ENCODE measurements around the gene ELMOD1.
A peak's percentile ranks its signal among the peaks of the same experiment; 100 is the strongest.

ELMOD1 gene

GRCh38 chr11:107655602-107656001, 64.7 kb downstream of the ELMOD1 start:
- DNase-seq (ENCODE audit: low read depth), result no peak
- TF ChIP-seq, protein P1, sequence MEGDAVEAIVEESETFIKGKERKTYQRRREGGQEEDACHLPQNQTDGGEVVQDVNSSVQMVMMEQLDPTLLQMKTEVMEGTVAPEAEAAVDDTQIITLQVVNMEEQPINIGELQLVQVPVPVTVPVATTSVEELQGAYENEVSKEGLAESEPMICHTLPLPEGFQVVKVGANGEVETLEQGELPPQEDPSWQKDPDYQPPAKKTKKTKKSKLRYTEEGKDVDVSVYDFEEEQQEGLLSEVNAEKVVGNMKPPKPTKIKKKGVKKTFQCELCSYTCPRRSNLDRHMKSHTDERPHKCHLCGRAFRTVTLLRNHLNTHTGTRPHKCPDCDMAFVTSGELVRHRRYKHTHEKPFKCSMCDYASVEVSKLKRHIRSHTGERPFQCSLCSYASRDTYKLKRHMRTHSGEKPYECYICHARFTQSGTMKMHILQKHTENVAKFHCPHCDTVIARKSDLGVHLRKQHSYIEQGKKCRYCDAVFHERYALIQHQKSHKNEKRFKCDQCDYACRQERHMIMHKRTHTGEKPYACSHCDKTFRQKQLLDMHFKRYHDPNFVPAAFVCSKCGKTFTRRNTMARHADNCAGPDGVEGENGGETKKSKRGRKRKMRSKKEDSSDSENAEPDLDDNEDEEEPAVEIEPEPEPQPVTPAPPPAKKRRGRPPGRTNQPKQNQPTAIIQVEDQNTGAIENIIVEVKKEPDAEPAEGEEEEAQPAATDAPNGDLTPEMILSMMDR (IDR thresholded peaks at IDR 0.05; ENCODE audit: low read depth, low read length, missing control alignments), result no peak
- H3K4me3 ChIP-seq (ENCODE audit: low read depth, low read length), result no peak overlapping the region
- in situ Hi-C loops (cut with HindIII; ENCODE audit: low sequenced_read_pairs), result no loop called here

DNA sequence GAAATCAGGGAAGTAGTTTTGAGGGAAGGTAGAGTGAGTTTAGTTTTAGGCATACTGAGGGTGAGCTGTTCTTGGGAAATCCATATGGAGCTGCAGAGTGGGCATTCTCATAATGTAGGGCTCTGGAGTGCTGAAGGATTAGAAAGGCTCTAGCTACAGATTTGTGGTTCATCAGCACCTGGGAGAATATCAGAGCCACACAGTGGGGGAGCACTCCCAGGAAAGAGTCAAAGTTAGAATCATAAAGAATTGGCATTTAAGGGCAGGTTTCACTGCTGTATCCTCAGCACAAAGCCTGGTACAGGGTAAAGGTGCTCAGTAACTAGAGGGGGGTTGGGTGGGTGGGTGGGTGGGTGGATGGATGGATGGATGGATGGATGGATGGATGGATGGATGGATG, 68.4 kb downstream of the ELMOD1 start:
- in situ Hi-C loops (cut with HindIII; ENCODE audit: low sequenced_read_pairs), result no loop called here
- no peak overlapping the region for H3K4me3 ChIP-seq (ENCODE audit: low read depth, low read length)
- DNase-seq (ENCODE audit: low read depth), result no peak
- TF ChIP-seq, protein P1 (IDR thresholded peaks at IDR 0.05; ENCODE audit: low read depth, low read length, missing control alignments), result no peak

GRCh38 chr11:107660066-107660465, 69.1 kb downstream of the ELMOD1 start:
- no peak for DNase-seq (ENCODE audit: low read depth)
- H3K4me3 ChIP-seq (ENCODE audit: low read depth, low read length), result no peak overlapping the region
- TF ChIP-seq, protein P1 (IDR thresholded peaks at IDR 0.05; ENCODE audit: low read depth, low read length, missing control alignments), result no peak
- in situ Hi-C loops (cut with HindIII; ENCODE audit: low sequenced_read_pairs), result no loop called here

DNA sequence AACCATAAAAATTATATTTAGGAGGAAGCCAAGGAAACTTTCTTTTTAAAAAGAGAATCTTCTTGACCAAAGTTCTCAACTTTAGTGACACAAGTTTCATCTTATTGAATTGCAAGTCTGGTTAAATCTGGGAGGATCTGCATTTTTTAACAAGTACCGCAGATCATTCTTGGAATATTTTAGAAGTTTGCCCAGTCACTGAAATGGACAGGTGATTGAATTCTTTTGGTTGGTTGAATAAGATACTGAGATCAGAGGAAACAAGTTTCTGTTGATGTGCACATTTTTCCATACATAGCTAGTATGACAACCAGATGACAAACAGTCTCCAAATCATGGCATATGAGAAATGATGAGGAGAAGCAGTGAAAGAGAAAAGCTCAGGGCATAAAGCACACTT, 70.7 kb downstream of the ELMOD1 start:
- DNase-seq (ENCODE audit: low read depth), result no peak
- in situ Hi-C loops (cut with HindIII; ENCODE audit: low sequenced_read_pairs), result no loop called here
- no peak overlapping the region for H3K4me3 ChIP-seq (ENCODE audit: low read depth, low read length)
- TF ChIP-seq, protein P1 (IDR thresholded peaks at IDR 0.05; ENCODE audit: low read depth, low read length, missing control alignments), result no peak

- peak; percentile 5 for DNase-seq (ENCODE audit: low read depth)
- H3K4me3 ChIP-seq (ENCODE audit: low read depth, low read length), result no peak overlapping the region
- TF ChIP-seq, protein P1 (IDR thresholded peaks at IDR 0.05; ENCODE audit: low read depth, low read length, missing control alignments), result no peak
- in situ Hi-C loops (cut with HindIII; ENCODE audit: low sequenced_read_pairs), result no loop called here
These were observed 74.1 kb downstream of the ELMOD1 start for GRCh38 chr11:107665018-107665417.

DNA sequence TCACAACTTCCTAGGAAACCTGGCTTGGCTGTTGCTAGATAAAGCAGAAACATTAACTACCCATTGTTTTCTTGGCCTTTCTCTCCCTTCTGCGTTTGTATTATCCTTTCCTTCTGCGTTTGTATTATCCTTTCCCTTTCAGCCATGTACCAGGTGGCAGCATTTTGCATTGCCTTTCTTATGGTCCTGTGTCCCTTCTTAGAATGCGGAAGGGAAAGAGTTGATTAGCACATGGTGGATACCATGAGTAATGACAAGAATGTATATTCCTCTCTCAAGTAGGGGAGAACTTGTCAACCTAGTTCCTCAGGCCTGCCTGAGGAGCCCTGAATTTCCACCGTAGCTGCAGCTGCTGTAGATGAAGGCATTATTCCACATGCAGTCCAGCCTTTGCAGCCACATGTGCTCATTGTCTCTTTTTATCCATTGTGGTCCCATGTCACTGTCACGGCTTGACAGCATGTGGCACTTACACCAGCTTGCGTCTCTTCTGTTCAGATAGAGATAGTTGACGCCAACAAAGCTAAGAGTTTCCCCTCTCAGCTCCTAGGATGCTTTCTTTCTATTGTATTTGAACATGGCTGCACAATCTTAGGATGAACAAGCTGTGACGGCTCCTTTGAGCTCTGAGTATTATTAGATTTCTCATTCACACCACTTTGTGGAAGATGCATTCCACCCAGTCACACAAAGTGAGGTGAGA, 76.1 kb downstream of the ELMOD1 start:
- no peak for DNase-seq (ENCODE audit: low read depth)
- TF ChIP-seq, protein P1 (IDR thresholded peaks at IDR 0.05; ENCODE audit: low read depth, low read length, missing control alignments), result no peak
- in situ Hi-C loops (cut with HindIII; ENCODE audit: low sequenced_read_pairs), result no loop called here
- no peak overlapping the region for H3K4me3 ChIP-seq (ENCODE audit: low read depth, low read length)

All from astrocyte of the cerebellum (primary cell).